LNCaP clone FGC (cell line): Measurements from ENCODE around the gene PEX12.
"Not testable (repeated sequence)": the region's sequence is repeated elsewhere in the genome, so short reads cannot be mapped to it uniquely, and the experiment has no call there.

Experiments
- DNase-seq: peaks from one replicate; pipeline ENCODE4 v3.0.0-alpha.2; 2011; ENCODE audit warnings: low read depth
- H3K4me3 ChIP-seq: 2 replicates; pipeline ENCODE4 v1.5.1; 2011; ENCODE audit warnings: mild to moderate bottlenecking, low read depth, low read length, control low read depth
- TF ChIP-seq, protein P1 (sequence below): IDR thresholded peaks from 2 replicates; pipeline ENCODE4 v1.5.1; 2012; ENCODE audit warnings: mild to moderate bottlenecking; ENCODE audit not compliant: control insufficient read depth, insufficient read depth; ENCODE audit errors: extremely low read depth

The PEX12 gene

GRCh38 chr17:35540589-35541404, 37.6 kb downstream of the PEX12 start:
- no peak overlapping the region for H3K4me3 ChIP-seq
- no peak for DNase-seq

DNA sequence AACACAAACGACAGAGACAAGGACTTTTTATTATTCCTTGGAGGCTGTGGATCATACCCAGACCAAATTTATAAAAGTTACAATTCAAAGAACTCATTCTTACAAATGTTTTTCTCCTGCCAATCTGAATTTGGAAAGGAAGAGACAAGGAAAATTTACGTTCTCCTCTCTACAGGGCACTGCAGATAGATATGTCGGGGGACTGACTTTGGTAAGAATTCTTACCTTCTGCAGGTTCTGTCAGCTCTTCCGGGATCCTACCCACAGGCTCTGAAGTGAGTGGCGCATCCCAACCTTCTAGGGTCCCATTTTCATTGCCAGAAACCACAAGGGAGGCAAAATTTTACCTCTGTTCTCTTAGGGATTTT, 38.7 kb downstream of the PEX12 start:
- DNase-seq = no peak
- H3K4me3 ChIP-seq = no peak overlapping the region
- TF ChIP-seq, protein P1, sequence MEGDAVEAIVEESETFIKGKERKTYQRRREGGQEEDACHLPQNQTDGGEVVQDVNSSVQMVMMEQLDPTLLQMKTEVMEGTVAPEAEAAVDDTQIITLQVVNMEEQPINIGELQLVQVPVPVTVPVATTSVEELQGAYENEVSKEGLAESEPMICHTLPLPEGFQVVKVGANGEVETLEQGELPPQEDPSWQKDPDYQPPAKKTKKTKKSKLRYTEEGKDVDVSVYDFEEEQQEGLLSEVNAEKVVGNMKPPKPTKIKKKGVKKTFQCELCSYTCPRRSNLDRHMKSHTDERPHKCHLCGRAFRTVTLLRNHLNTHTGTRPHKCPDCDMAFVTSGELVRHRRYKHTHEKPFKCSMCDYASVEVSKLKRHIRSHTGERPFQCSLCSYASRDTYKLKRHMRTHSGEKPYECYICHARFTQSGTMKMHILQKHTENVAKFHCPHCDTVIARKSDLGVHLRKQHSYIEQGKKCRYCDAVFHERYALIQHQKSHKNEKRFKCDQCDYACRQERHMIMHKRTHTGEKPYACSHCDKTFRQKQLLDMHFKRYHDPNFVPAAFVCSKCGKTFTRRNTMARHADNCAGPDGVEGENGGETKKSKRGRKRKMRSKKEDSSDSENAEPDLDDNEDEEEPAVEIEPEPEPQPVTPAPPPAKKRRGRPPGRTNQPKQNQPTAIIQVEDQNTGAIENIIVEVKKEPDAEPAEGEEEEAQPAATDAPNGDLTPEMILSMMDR = no peak

More at GRCh38 chr17:35540589-35541404, 37.6 kb downstream of the PEX12 start:
- TF ChIP-seq, protein P1 = no peak

- DNase-seq = no peak
- no peak within 1 kb of the TSS for H3K4me3 ChIP-seq
- TF ChIP-seq, protein P1 = no peak
Measured at GRCh38 chr17:35537601-35538141, 40.7 kb downstream of the PEX12 start, which contains the start of gene SLFN12L. Gene SLFN12L (minus strand): TSS chr17:35537678. CDS start chr17:35522364, 15,314 bp downstream.

GRCh38 chr17:35536664-35537171, 41.7 kb downstream of the PEX12 start:
- no peak for DNase-seq
- no peak overlapping the region for H3K4me3 ChIP-seq
- TF ChIP-seq, protein P1 = no peak

DNA sequence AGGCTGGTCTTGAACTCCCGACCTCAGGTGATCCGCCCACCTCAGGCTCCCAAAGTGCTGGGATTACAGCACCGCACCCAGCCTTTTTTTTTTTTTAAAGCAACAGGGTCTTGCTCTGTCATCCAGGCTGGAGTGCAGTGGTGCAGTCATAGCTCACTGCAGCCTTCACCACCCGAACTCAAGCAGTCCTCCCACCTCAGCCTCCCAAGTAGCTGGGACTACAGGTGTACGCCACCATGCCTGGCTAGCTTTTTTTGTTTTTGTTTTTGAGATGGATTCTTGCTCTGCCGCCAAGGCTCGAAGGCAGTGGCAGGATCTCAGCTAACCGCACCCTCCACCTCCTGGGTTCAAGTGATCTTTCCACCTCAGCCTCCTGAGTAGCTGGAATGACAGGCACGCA, 43.0 kb downstream of the PEX12 start:
- not testable (repeated sequence) for H3K4me3 ChIP-seq, DNase-seq

- no peak overlapping the region for H3K4me3 ChIP-seq
- TF ChIP-seq, protein P1 = no peak
- no peak for DNase-seq
Measured at GRCh38 chr17:35534576-35535093, 43.7 kb downstream of the PEX12 start.

DNA sequence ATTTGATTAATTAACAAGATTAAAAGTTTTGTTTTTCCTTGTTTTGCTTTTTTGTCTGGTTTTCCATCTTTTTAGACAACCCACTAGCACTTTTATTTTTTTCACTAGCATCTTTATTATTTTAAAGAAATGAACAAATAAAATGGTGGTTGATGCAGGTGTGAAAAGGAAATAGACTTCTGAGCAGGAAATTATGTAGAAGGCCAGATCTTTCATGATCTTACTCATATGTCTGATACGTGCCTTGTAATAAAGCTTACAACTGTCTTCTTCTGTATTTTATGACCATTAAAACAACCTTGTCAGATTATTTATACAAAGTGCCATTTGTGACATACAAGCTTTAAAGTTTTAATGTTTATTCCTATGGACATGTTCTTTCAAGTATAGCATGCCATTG, 47.2 kb downstream of the PEX12 start:
- DNase-seq = no peak
- no peak overlapping the region for H3K4me3 ChIP-seq
- TF ChIP-seq, protein P1 = no peak
